HG03108 (cell line): ENCODE measurements around the gene RABGAP1L.
"Not testable (repeated sequence)": the region's sequence is repeated elsewhere in the genome, so short reads cannot be mapped to it uniquely, and the experiment has no call there.

Source experiments
- ATAC-seq: cut with Tn5 transposase; IDR thresholded peaks from one replicate; pipeline ENCODE4 v1.9.1; 2021; ENCODE audit warnings: moderate library complexity; ENCODE audit not compliant: unreplicated experiment

Gene RABGAP1L

DNA sequence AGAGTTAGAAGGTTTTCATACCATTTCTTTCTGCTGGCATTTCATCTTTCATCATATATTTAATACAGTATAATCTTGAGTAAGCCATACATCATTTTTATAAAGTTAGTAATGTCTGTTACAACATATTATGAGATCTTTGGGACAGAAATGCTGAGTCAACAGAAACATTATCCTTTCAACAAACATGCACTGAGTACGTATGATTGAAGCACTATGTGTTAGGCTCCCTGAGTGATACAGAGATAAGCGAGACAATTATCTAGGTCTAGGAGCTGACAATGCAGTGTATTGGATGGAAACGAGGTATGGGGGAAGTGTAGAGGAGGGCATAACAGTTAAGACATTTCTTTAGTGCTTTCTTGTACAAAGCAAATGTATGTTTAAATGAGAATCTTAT lies 268.7 kb downstream of the RABGAP1L start:
- no peak for ATAC-seq

DNA sequence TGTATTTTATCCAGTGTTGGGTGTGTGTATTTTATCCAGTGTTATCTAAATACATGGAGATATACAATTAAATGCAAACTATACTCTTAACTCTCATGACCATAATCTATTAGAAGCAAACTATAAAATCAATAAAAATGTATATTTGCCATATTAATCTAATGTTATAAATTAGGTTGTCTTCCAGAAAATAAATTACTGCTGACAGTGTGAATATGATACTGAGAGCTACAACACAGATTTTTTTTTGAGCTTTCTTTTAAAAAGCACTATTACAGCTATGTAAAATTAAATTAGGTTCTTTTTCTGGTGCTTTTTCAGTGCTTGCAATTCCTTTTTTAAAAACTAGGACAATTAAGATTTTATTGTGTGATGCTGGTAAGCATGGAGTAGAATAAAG lies 269.4 kb downstream of the RABGAP1L start:
- no peak for ATAC-seq

DNA sequence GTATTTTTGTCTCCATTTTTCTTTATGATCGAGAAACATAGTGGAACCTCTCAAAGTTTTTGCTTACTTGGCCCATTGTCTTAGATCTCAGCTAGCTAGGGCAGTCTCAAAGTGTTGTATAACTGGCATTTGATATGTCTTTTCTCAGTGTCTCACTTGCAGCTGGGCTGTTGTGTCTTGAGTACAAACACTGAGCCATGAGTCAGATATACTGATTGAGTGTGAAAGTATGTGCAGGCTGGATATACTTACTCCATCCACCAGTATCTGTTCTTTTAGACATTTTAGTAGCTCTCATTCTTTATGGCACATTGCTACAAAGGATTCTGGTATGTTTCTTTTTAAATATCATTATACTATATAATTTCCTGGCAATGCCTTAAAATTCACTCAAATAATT lies 274.1 kb downstream of the RABGAP1L start:
- ATAC-seq: no peak

DNA sequence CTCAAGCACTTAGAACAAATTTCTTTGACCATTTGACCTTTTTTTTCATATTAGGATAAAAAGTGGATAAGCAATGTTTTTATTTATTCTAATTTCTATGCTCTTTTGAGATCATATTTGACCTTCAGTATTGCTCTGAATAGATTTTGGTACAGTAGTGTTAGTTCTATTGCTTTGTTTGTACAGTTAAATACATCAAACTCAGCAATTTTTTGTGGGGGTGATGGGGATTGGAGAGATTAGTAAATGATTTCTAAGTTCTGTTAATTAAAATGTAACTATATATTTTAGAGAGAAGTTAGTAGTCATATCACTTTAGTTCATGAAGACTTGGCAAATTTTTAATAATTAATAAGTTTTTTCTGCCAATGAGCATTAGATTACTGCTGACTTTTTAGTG lies 286.0 kb downstream of the RABGAP1L start:
- ATAC-seq: no peak

DNA sequence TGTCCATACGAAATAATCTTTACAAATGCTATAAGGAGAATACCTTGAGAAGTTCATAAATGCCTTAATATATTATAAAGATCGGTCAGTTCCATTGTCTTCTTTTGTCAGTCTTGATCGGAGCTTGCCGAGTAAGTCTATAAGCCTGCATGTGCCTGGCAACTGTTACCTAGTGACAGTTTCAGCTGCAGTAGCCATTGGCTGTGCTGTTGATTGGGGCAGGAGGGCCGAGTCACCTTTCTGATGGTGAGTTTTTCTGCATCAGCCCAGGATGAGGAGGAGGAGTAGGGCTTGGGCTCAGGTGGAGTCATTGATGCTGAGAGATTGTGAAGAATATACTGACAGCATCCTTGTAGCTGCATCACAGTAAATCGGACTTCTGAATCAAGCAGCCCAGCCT lies 286.5 kb downstream of the RABGAP1L start:
- ATAC-seq: no peak

DNA sequence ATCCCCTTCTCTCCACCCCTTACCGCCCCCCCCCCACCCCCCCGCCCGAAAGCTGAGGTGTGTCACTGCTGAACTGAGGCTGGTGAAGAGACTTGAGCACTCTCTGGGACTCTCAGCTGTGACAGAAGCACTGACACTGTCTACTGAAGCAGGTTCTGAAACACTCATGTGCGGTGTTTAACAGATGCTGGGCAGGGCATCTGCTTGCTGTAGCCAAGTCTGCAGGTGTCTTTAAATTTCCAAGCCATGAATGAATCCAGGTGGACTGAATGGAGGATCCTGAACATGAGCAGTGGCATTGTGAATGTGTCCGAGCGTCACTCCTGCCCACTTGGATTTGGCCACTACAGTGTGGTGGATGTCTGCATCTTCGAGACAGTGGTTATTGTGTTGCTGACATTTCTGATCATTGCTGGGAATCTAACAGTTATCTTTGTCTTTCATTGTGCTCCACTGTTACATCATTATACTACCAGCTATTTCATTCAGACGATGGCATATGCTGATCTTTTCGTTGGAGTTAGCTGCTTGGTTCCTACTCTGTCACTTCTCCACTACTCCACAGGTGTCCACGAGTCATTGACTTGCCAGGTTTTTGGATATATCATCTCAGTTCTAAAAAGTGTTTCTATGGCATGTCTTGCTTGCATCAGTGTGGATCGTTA lies 288.7 kb downstream of the RABGAP1L start, which contains the start of gene GPR52:
GPR52 (plus strand) TSS at position 99 of the 665 bp plus-strand sequence; CDS start at position 247, 148 bp downstream.
- ATAC-seq: no peak

DNA sequence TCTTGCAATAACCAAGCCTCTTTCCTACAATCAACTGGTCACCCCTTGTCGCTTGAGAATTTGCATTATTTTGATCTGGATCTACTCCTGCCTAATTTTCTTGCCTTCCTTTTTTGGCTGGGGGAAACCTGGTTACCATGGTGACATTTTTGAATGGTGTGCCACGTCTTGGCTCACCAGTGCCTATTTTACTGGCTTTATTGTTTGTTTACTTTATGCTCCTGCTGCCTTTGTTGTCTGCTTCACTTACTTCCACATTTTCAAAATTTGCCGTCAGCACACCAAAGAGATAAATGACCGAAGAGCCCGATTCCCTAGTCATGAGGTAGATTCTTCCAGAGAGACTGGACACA lies 289.2 kb downstream of the RABGAP1L start:
- ATAC-seq: no peak

DNA sequence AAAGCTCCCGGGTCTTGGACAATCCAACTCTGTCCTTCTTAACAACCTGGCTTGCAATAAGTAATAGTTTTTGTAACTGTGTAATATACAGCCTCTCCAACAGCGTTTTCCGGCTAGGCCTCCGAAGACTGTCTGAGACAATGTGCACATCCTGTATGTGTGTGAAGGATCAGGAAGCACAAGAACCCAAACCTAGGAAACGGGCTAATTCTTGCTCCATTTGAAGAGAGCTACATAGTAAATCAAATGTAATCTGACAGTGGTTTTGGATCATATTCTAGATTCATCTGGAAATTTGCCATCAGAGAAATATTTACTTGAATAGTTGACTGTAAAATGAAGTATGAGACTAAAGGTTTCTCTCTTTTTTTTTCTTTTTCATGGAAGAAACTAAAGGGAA lies 289.7 kb downstream of the RABGAP1L start:
- no peak for ATAC-seq

DNA sequence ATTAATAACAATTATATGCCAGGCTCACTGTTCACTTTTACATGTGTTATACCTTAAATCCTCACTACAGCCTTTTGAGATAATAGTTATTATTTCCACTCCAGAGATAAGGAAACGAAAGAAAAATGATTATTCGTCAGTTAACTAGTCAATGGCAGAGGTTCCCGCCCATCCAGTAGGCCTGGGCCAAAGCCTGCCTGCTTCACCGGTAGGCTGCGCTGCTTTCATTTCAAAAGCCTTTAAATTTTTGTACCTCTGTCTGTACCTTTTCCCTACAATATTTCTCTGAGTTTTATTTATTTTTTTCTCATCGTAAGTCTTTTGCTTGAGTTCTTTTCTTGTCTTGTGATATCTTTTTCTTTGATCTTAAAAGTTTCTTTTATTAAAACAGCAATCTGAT lies 292.1 kb downstream of the RABGAP1L start:
- no peak for ATAC-seq

DNA sequence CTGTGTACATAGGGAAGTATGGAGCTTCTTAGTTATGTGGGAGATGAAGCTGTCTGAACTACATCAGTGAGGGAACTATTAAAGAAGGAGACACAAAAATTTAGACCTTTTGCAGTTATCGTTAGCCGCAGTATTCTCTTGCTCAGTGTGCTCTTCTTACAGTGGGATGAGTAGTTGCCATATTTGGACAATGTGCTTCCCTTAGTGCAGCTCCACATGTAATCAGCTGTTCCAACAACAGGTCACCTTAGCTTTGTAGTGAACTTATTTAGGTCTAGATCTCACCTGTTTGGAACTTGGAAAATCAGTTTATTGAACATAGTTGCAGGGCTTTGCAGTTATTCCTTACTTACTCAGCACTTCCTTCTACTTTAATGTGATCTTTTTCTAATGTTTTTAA lies 306.5 kb downstream of the RABGAP1L start:
- no peak for ATAC-seq

DNA sequence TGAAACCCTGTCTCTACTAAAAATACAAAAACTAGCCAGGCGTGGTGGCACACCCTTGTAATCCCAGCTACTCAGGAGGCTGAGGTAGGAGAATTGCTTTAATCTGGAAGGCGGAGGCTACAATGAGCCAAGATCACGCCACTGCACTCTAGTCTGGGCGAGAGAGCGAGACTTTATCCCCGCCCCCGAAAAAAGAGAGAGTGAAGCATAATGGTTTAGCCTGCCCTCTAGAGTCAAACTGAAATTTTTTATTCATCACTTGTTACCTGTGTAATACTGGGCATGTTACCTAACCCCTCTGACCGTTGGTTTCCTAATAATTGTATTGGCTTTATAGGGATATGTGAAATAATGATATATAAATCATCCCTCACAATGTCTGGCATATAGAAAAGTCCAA lies 307.3 kb downstream of the RABGAP1L start:
- no peak for ATAC-seq

DNA sequence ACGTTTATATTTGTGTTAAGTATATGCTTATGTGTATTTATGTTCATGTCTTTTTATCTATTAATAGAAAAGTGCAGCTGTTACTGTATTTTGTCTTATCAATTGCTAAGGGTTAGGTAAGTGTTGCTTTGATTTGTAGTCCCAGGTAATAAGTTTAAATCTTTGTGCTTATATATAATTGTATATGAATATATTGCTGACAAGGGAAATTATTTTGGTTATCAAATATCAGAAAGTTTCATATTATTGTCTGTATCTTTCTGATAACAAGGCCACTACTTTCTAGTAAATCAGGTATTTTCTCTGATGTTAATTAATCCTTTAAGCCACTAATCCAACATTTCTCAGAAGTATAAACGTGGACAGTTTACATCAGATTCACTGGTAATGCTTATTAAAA lies 309.7 kb downstream of the RABGAP1L start:
- no peak for ATAC-seq

DNA sequence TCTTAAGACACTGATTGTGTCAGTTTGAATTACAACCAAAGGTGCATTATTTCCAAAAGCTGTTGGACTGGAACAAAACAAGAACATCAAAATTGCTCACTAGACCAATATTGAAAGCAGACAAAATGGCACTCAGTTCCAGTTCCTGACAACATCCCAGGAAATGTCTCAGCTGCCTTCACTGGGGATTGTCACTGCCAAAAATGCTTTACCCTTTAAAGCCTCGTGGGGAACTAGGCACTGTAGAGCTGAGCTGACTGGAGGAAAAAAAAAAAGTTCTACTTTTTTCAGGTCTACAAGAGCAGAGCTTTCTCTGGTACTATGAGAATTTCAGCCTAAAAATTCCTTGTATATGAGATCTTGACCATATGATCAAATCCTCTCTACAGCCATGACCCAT lies 310.4 kb downstream of the RABGAP1L start:
- ATAC-seq: no peak

DNA sequence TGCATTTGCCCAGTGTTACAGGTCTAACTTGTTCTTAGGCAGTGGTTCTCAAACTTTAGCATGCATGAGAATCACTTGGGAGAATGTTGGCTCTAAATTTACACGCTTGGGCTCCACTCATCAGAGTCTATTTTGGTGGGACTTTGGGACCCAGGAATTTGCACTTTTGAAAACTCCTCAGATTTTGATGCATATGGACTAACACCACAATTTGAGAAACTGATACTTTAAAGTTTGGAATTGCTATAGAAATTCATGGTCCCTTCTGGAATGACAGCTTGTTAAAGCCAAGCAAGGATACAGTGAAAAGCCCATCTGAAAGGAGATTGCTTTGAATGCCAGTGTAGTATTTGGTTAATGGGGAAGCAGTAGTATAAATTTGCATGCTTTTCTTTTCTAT lies 320.0 kb downstream of the RABGAP1L start:
- no peak for ATAC-seq

DNA sequence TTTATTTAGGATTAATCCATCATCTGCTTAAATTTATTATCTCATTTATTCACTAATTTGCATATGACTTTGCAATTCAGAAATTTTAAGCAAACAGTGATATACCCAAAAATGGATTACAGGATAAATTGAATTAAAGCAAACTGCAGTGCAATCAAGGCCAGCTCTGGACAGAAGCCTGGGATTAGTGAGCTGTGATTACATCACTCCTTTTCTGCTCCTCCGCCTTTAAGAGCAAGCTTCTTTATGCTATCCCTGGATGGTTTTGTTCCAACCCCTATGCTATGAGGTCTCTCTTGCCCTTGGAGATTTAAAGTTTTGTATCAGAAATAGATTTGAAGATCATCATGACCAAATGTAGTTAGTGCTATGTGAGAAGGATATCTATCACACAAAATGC lies 321.0 kb downstream of the RABGAP1L start:
- ATAC-seq: no peak

DNA sequence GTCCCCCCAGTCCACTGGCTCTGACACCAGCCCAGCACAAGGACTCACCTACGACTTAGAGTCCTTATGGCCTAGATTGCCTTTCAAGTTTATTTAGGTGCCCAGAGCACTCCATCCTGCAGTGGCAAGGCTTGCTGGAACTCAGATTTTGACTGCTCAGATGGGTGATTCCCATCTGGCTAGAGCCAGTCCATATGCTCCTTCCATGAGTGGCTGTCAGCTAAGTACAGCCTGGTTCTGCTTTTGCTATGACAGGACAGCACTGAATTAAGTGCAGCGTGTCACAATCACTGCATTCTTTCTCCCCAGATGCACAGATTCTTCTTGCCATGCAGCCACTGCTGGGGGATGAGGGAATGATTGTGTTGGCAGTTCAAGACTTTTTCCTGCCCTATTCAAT lies 332.3 kb downstream of the RABGAP1L start:
- no peak for ATAC-seq

DNA sequence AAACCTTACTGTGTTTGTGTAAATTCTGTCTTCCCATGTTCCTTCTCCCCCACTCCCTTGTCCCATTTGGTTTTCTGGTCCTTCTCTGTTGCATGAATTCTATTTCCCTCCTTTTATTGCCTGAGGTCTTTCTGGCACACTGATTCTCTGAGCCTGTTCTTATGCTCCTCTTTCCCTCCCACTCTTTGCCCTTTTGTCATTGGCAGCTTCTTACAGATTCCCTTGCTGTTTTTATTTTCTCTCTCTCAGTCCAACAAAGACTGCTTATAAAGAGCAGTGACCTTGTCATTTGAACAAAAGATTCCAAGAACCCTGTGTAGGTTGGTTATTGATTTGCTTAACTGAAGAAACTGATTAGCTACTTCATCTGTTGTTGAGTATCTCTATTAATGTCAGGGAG lies 338.2 kb downstream of the RABGAP1L start:
- no peak for ATAC-seq

DNA sequence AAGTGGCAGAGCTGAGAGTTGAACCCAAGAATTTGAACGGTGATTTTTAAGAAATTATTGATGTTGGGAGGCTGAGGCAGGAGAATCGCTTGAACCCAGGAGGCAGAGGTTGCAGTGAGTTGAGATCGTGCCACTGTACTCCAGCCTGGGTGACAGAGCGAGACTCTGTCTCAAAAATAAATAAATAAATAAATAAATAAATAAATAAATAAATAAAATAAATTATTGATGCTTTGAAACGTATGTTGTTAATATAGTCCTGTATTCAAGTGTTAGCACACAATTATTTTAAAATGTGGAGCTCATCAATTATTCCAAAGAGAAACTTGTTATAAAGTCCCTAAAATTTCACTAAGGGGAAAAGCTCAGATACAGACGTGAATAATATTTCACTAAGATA lies 357.4 kb downstream of the RABGAP1L start:
- not testable (repeated sequence) for ATAC-seq

DNA sequence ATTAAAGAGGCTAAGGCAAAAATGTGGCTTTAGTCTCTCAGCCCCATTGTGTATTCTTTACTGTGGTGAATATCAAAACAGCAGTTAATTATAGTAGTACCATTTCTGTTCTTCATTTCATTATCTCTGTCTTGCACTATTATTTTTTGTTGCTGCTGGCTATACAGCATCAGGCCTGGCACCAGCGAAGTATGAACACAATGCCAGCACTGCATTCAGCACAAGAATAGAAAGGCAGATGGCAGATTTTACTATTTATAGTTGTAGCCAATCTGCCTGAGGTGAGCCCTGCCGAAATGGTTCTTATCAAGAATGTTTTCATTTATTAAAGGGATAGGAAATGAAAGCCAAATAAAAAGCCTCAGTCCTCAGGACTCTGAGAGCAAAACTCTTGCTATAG lies 360.5 kb downstream of the RABGAP1L start:
- no peak for ATAC-seq

DNA sequence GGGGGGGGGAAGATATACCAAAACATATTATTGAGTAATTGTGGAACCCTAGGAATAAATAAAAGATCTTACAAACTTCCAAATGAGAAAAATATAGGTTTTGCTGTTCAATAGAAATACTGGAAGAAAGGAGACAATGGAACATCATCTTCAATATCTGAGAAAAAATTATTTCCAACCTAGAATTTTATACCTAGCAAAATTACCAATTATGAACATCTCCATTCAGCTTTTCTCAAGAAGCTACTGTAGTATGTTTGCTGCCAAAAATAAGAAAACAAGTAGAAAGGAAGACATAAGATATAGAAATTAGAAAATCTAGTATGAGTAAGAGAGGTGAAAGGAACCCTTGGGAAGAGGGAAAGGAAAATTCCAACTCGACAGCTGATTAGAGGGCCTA lies 372.4 kb downstream of the RABGAP1L start:
- ATAC-seq: no peak

DNA sequence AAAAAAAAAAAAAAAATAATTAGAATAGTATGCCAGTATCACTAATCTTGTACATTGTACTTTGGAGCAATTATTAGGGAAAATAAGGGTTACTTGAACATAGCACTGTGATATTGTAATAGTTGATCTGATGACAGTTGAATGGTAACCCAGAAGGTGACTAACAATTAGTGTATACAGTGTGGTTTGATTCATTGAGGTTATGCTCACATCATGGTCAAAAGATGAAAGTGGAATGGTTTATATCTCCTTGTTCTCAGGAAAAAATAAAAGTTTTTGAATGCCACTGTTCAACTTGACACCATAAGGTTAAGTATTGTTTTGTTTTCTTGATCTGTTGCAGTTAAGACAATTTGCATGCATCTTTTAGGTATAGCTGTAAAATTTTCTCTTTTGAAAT lies 375.5 kb downstream of the RABGAP1L start:
- no peak for ATAC-seq

DNA sequence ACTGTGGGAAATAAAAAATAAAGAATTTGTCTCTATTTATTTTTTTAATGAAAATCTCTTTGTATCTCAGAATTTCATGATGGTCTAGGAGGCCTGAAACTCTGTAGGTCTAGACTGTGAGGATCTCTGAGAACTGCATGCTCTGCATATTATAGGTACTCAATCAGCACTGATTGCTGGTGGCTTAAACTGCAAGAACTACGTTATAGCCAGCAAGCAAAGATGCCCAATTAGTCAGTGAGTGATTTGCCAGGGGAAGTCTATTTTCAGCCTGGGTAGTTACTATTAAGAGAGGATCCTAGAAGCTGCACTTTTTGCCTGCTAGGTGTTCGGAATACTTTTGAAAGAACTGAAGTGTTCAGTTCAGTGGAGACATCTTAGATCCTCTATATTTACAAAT lies 375.9 kb downstream of the RABGAP1L start:
- ATAC-seq: no peak

DNA sequence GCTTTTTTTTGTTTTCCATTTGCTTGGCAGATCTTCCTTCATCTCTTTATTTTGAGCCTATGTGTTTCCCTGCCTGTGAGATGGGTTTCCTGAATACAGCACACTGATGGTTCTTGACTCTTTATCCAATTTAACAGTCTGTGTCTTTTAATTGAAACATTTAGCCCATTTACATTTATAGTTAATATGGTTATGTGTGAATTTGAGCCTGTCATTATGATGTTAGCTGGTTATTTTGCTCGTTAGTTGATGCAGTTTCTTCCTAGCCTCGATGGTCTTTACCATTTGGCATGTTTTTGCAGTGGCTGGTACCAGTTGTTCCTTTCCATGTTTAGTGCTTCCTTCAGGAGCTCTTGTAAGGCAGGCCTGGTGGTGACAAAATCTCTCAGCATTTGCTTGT lies 384.1 kb downstream of the RABGAP1L start:
- not testable (repeated sequence) for ATAC-seq
